Cardiac fibroblast (primary cell): ENCODE results near the gene SLC4A7.

Experiments used
- DNase-seq, 2 donors: peaks; one replicate each; pipeline versions ENCODE4 v3.0.0 to v3.0.0-alpha.2; 2010; ENCODE audit warnings: low read depth in 2 of 2
- H3K4me3 ChIP-seq, 2 donors: replicated peaks in 1 of 2; 1 replicate in 1 of 2; 2 replicates in 1 of 2; pipeline ENCODE4 v1.5.1; 2011; ENCODE audit warnings: low read depth in 2 of 2, low read length in 2 of 2, mild to moderate bottlenecking in 2 of 2, moderate library complexity in 1 of 2
- CTCF ChIP-seq: IDR thresholded peaks from one replicate; pipeline ENCODE4 v1.5.1; 2011; ENCODE audit warnings: low read depth, mild to moderate bottlenecking, low read length, inconsistent platforms

The SLC4A7 gene

GRCh38 chr3:27384191-27384590 is 100.0 kb downstream of the SLC4A7 start:
- no peak for DNase-seq
- no peak for TF ChIP-seq CTCF
- H3K4me3 ChIP-seq, result no peak overlapping the region

- peak in 1 of 2 donors; percentile 13 for DNase-seq
- TF ChIP-seq CTCF, result no peak
- H3K4me3 ChIP-seq, result no peak overlapping the region
Measured at GRCh38 chr3:27380433-27381357, 103.5 kb downstream of the SLC4A7 start.

- TF ChIP-seq CTCF, result no peak
- no peak for DNase-seq
Measured at GRCh38 chr3:27378331-27378730, 105.9 kb downstream of the SLC4A7 start.

GRCh38 chr3:27376109-27376772 is 107.9 kb downstream of the SLC4A7 start:
- DNase-seq, result no peak
- no peak overlapping the region for H3K4me3 ChIP-seq
- no peak for TF ChIP-seq CTCF

More at GRCh38 chr3:27378331-27378730, 105.9 kb downstream of the SLC4A7 start:
- no peak overlapping the region for H3K4me3 ChIP-seq

- H3K4me3 ChIP-seq, result peak within 1 kb of the TSS; percentile 63 to 83
- TF ChIP-seq CTCF, result no peak
- peak; percentile 87 to 91 for DNase-seq
Measured at GRCh38 chr3:27368831-27369607, 115.2 kb downstream of the SLC4A7 start, which contains the start of gene NEK10. Gene NEK10, minus strand, starts transcription at chr3:27369383. Its CDS starts 16,501 bp downstream, at chr3:27352882.

DNA sequence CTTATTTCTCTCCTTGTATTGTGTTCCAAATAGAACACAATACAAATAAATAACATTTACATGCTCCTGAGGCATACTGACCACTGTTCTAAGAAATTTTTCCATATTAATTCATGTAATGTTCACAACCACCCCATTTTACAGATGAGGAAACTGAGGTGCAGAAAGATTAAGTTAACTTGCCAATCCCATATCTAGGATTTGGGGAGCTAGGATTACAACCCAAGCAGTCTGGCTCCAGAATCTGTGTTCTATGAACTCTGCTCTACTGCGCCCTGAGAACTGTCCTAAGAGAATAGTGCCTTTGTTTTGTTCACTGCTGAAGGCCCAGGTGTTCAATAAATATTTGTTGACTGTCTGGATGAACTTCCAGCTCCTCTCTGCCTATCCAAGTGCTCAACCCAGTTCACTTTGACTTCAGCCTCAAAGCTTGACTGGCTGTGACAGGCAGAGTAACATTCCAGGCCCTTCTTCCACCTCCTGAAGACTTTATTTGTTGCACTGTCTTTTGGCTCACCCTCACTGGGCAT is 118.1 kb downstream of the SLC4A7 start:
- no peak for DNase-seq
- no peak overlapping the region for H3K4me3 ChIP-seq
- no peak for TF ChIP-seq CTCF
